GM10248 (cell line): ENCODE data around the gene GRHL3.

Experiments used
- CTCF ChIA-PET: fragments of 300-600 bp; sonication (Branson Sonifier 250); formaldehyde crosslinking; extraction: SDS; loops from one replicate; lab custom pipeline; 2021; ENCODE audit warnings: antibody characterized with exemption; lab: Yijun Ruan, JAX
- POLR2A ChIA-PET: fragments of 350-650 bp; sonication (Branson Sonifier 250); formaldehyde crosslinking; extraction: SDS; loops from one replicate; lab custom pipeline; 2020; ENCODE audit warnings: antibody characterized with exemption; lab: Yijun Ruan, JAX
- DNase-seq: peaks from one replicate; pipeline ENCODE4 v3.0.0; 2012; ENCODE audit errors: extremely low spot score
- TF ChIP-seq, protein P1 (sequence below): IDR thresholded peaks from 2 replicates; pipeline ENCODE4 v1.5.1; 2012; ENCODE audit warnings: mild to moderate bottlenecking, low read depth; ENCODE audit errors: extremely low read depth, missing control alignments, control extremely low read depth

GRHL3 gene

DNA sequence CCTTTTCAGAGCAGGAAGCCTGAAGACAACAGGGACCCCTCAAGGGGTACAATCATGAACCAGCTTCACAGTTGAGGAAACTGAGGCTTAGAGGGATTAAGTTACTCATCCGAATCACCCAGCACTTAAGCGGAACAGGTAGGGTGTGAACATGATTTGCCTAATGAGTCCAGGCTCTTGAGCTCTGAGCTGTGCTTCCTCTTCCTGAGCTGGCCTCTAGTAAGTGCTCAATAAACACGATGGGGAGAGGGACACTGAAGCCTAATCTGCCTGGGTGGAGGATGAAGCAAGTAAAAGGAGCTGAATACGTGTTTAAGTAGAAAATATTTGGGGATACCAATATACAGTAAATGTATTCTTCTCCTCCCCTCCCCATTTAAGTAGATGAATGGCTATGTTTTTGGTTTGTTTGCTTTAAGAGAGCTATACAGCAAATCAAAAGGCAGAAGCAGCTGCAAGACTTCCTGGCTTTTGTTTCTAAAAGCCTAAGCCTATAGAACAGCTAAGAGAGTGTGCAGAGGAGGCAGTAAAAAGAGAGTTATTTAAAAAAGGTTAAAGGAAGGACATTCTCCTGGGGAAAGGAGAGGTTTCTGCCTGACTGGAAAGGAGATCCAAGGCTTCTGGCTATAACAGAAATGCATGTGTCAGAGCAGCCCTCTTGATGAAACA, 74.0 kb downstream of the GRHL3 start:
- TF ChIP-seq, protein P1, sequence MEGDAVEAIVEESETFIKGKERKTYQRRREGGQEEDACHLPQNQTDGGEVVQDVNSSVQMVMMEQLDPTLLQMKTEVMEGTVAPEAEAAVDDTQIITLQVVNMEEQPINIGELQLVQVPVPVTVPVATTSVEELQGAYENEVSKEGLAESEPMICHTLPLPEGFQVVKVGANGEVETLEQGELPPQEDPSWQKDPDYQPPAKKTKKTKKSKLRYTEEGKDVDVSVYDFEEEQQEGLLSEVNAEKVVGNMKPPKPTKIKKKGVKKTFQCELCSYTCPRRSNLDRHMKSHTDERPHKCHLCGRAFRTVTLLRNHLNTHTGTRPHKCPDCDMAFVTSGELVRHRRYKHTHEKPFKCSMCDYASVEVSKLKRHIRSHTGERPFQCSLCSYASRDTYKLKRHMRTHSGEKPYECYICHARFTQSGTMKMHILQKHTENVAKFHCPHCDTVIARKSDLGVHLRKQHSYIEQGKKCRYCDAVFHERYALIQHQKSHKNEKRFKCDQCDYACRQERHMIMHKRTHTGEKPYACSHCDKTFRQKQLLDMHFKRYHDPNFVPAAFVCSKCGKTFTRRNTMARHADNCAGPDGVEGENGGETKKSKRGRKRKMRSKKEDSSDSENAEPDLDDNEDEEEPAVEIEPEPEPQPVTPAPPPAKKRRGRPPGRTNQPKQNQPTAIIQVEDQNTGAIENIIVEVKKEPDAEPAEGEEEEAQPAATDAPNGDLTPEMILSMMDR = no peak
- ChIA-PET CTCF (interaction anchor here (0.7 to 8.0 kb wide), 35 partner anchors 9 to 324 kb away, joined by 3 to 433 read pairs (median 5); partner anchors contain the start of genes IFNLR1, NIPAL3 and STPG1), POLR2A (no interaction called here)
- no peak for DNase-seq

DNA sequence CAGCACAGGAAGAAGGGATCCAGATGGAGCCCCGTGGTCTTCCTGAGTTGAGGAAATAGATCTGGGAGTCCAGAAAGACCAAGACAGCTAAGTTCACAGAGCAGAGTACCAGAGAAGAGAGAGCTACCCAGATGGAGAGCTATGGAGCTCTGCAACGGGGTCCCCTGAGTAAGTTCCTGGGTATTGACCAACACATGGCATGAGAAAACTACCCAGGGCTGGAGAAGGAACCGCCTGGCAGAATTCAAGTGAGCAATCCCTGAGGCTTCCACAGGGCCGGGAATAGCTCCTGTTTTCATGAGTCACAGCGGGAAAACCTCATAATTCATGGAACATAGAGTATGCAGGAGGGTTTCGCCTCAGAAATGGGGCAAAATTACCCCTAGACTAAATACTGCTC, 74.7 kb downstream of the GRHL3 start:
- TF ChIP-seq, protein P1 = no peak
- ChIA-PET CTCF (interaction anchor here (0.7 to 8.0 kb wide), 21 partner anchors 9 to 250 kb away, joined by 3 to 433 read pairs (median 5); partner anchors contain the start of genes IFNLR1, NIPAL3 and STPG1), POLR2A (no interaction called here)
- DNase-seq = no peak

DNA sequence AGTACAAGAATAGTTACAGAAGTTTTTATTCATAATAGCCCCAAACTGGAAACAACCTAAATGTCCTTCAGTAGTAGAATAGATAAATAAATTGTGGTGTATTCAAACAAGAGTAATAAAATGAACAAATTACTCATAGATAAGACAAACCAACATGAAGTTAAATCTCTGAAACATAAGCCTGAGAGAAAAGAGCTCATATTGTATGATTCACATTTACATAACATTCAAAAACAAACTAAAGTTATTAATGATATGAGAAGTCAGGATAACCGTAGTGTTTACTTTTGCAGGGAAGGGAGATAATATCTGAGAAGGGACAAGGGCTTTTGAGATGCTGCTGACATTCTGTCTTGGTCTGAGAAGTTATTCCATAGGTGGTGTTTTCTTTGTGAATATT, 80.9 kb downstream of the GRHL3 start:
- TF ChIP-seq, protein P1 = no peak
- ChIA-PET POLR2A (no interaction called here), CTCF (interaction anchor here (0.9 to 2.2 kb wide), 10 partner anchors 9 to 250 kb away, joined by 3 to 12 read pairs (median 6); partner anchors contain the start of genes NIPAL3 and STPG1)
- DNase-seq = no peak

DNA sequence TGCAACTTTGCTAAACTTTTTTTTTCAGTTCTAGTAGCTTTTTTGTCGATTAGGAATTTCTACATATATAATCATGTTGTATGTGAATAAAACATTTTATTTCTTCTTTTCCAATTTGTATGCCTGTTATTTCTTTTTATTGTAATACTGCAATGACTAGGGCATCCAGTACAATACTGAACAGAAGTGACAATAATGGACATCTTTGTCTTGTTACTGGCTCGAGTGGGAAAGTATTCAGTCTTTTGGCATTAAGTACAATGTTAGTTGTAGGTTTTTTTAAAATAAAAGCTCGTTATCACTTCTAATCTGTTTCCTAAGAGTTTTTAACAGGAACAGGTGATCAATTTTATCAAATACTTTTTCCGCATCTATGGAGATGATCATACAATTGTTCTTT, 84.6 kb downstream of the GRHL3 start:
- TF ChIP-seq, protein P1 = no peak
- ChIA-PET CTCF (interaction anchor here (1.1 to 5.0 kb wide), 4 partner anchors 9 to 88 kb away, joined by 3 to 40 read pairs (median 16); partner anchors contain the start of gene NIPAL3), POLR2A (no interaction called here)
- no peak for DNase-seq
